Stimulated activated naive CD4-positive, alpha-beta T cell treated with Interleukin-2 at 50 U/mL for 16 hours (primary cell): Measurements from ENCODE around the gene MEG3.

Experiments used
- DNase-seq: peaks from one replicate; lab custom pipeline; 2025; lab: John Stamatoyannopoulos, UW

MEG3 gene

GRCh38 chr14:100898465-100898864 lies 72.5 kb downstream of the MEG3 start:
- no peak for DNase-seq

- no peak for DNase-seq
Observed at GRCh38 chr14:100898935-100899883, 73.3 kb downstream of the MEG3 start.

DNA sequence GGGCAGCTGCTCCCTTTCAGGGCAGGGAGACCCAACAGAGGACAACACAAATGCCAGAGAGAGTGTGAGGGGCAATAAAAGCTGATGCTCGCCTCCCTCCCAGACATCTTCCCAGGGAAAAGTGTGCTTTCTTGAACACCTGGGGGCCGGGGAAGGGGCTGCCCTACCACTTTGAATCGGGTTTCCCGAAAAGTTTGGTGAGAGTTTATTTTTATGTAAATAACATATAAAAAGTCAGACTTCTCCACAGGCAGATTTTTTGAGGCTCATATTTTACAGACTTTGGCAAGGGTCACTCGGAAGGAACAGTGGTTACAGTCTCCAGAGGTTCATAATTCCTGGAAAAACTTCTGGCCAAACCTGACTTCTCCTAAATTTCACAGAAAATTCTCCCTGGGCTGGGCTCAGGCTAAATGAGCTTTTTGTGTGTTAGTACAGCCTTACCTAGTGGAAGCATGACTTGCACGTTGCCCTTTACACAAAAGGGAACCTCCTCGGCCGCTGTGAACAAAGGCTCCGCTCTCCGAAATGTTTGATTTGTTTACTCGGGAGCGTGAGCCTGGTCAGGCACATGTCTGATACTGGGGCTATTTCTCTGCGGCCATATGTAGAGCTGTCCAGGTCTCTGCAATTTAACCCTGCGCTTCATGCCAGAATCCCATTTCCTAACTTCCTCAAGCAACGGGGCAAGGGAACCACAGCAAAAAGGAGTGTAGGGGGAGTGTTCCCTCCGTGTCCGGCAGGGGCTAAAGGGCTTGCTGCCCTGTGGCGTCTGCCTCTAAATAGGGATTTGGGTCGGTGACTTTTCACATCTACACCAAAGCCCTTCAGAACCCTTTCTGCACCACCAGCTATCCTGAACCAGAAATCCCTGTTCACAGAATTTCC lies 74.2 kb downstream of the MEG3 start:
- DNase-seq = no peak

DNA sequence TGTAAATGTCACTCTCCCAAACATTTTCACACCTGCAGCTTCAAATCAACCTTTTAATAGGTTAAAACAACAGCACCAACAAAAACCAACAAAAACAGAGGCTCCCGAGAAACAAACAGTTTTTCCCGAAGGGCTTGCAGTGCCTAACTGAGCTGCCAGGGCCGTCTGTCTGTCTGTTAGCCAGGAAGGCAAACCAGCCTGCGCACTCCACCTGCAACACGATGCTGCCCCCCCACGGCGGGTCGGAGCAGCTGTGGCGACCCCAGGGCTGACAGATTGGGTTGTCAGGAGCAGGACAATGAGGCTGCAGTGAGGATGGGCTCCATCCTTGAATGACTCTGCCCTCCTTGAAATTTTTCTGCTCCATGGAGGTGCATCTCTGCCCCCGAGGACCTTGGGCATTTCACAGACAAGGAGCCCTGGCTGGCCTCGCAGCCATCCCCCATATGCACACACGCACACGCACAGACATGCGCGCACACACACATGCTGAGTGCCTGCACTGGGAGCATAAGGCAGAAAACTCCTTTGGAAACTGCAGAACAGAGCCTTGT lies 75.0 kb downstream of the MEG3 start:
- no peak for DNase-seq

GRCh38 chr14:100901391-100902183 lies 75.7 kb downstream of the MEG3 start:
- DNase-seq = no peak

- DNase-seq = no peak
Observed at GRCh38 chr14:100902295-100903133, 76.6 kb downstream of the MEG3 start.

- DNase-seq = no peak
Observed at GRCh38 chr14:100903134-100903468, 77.2 kb downstream of the MEG3 start.

GRCh38 chr14:100903672-100904185 lies 77.8 kb downstream of the MEG3 start, which contains the start of gene RTL1:
RTL1 (minus strand) TSS chr14:100903722; CDS start chr14:100884788, 18,934 bp downstream.
- DNase-seq = no peak

DNA sequence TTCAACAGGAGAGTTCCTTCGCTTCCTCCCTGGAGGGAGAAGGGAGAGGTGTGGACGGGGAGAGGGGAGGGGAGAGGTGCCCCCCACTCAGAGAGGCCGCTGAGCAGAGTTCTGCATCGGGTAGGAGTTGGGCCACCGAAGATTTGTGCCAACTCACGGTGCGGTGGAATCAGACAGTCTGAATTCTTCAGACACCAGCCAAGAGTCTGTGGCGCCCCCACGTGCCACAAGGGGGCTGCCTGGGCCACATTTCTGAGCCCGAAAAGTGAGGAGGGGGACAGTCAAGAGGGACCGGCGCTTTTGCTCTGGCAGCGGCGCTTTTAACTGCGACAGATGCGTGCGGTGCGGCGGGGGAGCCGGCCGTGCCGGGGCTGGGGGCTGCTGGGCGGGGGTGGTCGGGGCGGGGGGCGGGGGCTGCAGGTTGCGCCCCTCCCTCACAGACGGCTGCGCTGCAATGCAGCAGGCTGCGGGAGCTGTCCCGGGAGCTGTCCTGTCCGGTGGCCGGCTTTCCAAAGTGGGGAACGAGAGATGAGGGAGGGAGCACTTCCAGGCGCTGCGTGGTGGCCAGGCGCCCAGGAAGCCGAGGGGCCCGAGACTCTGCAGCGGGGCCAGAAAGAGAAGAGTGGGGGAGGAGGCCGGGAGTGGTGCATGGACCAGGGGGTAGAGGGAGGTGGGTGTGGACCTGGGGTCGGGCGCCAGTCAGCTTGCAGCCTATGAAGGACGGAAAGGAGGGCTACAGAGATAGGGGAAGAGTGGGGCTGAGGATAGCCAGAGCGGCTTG lies 78.6 kb downstream of the MEG3 start:
- DNase-seq = no peak

DNA sequence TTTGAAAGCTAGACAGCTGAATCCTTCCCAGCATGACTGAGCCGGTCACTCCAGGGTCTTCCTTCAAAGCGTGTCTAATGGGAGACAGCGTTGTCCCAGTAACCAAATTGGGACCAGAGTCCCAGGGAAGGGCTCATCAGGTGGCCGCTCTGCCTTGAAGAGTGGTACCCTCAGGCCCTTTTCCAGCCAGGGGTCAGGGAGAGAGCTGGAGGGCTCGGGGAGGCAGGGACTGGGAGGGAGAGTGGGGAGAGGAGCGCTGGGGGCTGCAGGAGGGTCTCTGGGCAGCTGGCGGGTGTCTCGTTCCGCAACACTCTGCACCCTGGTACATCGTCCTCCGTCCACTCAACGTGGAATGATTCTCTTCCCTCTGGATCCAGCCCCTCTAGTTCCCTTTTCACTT lies 79.2 kb downstream of the MEG3 start:
- DNase-seq = no peak

GRCh38 chr14:100906420-100906819 lies 80.5 kb downstream of the MEG3 start:
- DNase-seq = no peak

- no peak for DNase-seq
Observed at GRCh38 chr14:100907240-100907639, 81.3 kb downstream of the MEG3 start.

DNA sequence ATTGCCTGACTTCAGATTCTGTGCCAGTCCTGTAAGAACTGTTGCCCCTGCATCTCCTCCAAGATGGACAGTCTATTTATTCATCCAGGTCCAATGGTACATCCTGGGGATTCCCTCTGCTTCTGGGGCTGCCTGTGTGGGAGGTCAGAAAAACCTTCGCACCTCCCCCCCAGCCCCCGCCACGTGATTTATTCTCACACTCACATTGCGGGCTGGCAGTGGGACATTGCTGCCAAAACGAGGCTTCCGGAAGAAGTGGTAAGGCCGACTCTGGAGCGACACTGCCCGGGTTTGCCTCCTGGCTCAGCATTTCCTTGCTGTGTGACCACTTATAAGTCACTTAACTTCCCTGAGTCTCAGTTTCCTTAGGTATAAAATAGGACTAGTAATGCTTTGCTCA lies 83.5 kb downstream of the MEG3 start:
- no peak for DNase-seq
